ENCODE measurements around the gene ATRN.

The ATRN gene

GRCh38 chr20:3697588-3698305, 226.9 kb downstream of the ATRN start:
- H3K9me3 ChIP-seq (ENCODE audit: control insufficient read depth in 2 of 2, low read length in 2 of 2): no peaks in the 10 kb centered on the region
- no peak overlapping the region for H3K9ac ChIP-seq (ENCODE audit: low read depth in 1 of 2, low read length in 2 of 2)
- no peaks in the 10 kb centered on the region for H3K4me1 ChIP-seq (ENCODE audit: control insufficient read depth in 2 of 2, insufficient read depth in 2 of 2, low read length in 2 of 2)

DNA sequence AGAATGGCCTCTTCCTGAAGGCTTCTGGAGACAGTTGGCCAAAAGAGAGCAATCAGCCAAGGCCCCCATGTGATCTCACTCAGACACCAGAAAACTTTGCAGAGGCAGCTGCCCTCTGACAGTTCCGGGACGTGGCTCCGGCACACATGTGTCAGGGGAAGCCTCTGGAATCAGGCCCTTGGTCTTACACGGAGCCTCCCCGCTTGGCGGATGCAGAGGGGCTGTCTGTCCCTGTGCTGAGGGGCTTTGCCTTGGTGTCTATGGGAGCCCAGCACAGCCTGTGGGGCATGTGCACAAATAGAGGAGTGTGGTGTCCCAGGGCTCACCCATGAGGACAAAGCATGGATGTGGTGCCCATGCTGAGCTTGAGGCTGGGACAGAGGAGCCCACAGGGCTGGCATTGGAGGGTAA, 227.8 kb downstream of the ATRN start:
- H3K27ac ChIP-seq (ENCODE audit: low read depth in 2 of 2, low read length in 2 of 2): no peak overlapping the region
- H3K9ac ChIP-seq (ENCODE audit: low read depth in 1 of 2, low read length in 2 of 2): no peak overlapping the region
- no peaks in the 10 kb centered on the region for H3K36me3 ChIP-seq (ENCODE audit: control insufficient read depth in 2 of 2, insufficient read depth in 2 of 2, low read length in 2 of 2)
- no peaks in the 10 kb centered on the region for H3K27me3 ChIP-seq (ENCODE audit: control insufficient read depth in 2 of 2, insufficient read depth in 2 of 2, low read length in 2 of 2)
- H3K4me3 ChIP-seq (ENCODE audit: low read length in 2 of 2): no peak overlapping the region
- no peaks in the 10 kb centered on the region for H3K4me1 ChIP-seq (ENCODE audit: control insufficient read depth in 2 of 2, insufficient read depth in 2 of 2, low read length in 2 of 2)
- H3K9me3 ChIP-seq (ENCODE audit: control insufficient read depth in 2 of 2, low read length in 2 of 2): no peaks in the 10 kb centered on the region

More at GRCh38 chr20:3697588-3698305, 226.9 kb downstream of the ATRN start:
- H3K27me3 ChIP-seq (ENCODE audit: control insufficient read depth in 2 of 2, insufficient read depth in 2 of 2, low read length in 2 of 2): no peaks in the 10 kb centered on the region
- H3K36me3 ChIP-seq (ENCODE audit: control insufficient read depth in 2 of 2, insufficient read depth in 2 of 2, low read length in 2 of 2): no peaks in the 10 kb centered on the region
- no peak overlapping the region for H3K27ac ChIP-seq (ENCODE audit: low read depth in 2 of 2, low read length in 2 of 2)
- H3K4me3 ChIP-seq (ENCODE audit: low read length in 2 of 2): no peak overlapping the region

DNA sequence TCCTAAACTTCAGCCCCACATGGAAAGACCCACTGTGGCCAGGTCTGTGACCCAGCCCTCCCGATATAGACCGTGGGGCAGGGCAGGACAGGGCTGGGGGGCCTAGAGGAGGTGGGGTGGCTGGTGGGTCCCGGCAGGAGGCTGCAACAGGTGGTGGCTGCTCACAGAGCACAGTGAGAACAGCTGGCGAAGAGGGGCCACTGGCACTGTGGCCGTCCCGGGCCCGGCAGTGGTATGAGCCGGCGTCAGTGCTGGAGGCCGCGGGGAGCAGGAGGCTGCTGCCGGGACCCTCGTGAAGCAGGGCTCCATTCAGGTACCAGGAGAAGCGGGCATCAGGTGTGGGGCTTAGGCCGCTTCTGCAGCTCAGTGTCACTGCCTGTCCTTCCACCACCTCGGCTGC, 228.2 kb downstream of the ATRN start:
- no peak overlapping the region for H3K4me3 ChIP-seq (ENCODE audit: low read length in 2 of 2)
- H3K4me1 ChIP-seq (ENCODE audit: control insufficient read depth in 2 of 2, insufficient read depth in 2 of 2, low read length in 2 of 2): no peaks in the 10 kb centered on the region
- H3K9me3 ChIP-seq (ENCODE audit: control insufficient read depth in 2 of 2, low read length in 2 of 2): no peaks in the 10 kb centered on the region
- no peak overlapping the region for H3K27ac ChIP-seq (ENCODE audit: low read depth in 2 of 2, low read length in 2 of 2)
- H3K27me3 ChIP-seq (ENCODE audit: control insufficient read depth in 2 of 2, insufficient read depth in 2 of 2, low read length in 2 of 2): no peaks in the 10 kb centered on the region
- H3K9ac ChIP-seq (ENCODE audit: low read depth in 1 of 2, low read length in 2 of 2): no peak overlapping the region
- H3K36me3 ChIP-seq (ENCODE audit: control insufficient read depth in 2 of 2, insufficient read depth in 2 of 2, low read length in 2 of 2): no peaks in the 10 kb centered on the region
